B cell (primary cell): ENCODE results near the gene AP2B1. TPM values are rescaled to one million over a fixed set of nuclear protein-coding genes. Genes with fewer than 3 reads are reported as not detected.

Source experiments
- ATAC-seq: fragments of 200-7000 bp; cut with Tn5 transposase; one replicate; pipeline ENCODE4 v1.10.0; 2021; ENCODE audit warnings: low read depth, mild to moderate bottlenecking, moderate number of reproducible peaks, moderate library complexity
- CTCF ChIA-PET: fragments of 350-600 bp; sonication (Branson Sonifier 250); formaldehyde crosslinking; loops from one replicate; lab custom pipeline; 2021; ENCODE audit warnings: antibody characterized with exemption, inconsistent platforms; lab: Charles Lee
- POLR2A ChIA-PET: fragments of 350-600 bp; sonication (Branson Sonifier 250); formaldehyde crosslinking; loops from one replicate; lab custom pipeline; 2021; ENCODE audit warnings: antibody characterized with exemption; lab: Charles Lee
- DNase-seq: peaks from one replicate; pipeline ENCODE4 v3.0.0; 2013
- H2AFZ ChIP-seq: 2 replicates; pipeline ENCODE4 v1.6.1; 2012; ENCODE audit warnings: mild to moderate bottlenecking, low read depth, low read length; ENCODE audit not compliant: insufficient read depth, poor library complexity, severe bottlenecking
- H3K27ac ChIP-seq, 2 donors: 1 replicate in 1 of 2; 2 replicates in 1 of 2; pipeline ENCODE4 v1.5.1; 2012 to 2013; ENCODE audit warnings: low read length in 2 of 2, mild to moderate bottlenecking in 2 of 2, moderate library complexity in 1 of 2
- H3K27me3 ChIP-seq, 4 experiments: fragments of 200-600 bp in 1 of 4; sonication (generic) in 1 of 4; replicated peaks in 1 of 4; 1 replicate in 2 of 4; 2 replicates in 2 of 4; pipeline versions ENCODE4 v1.6.1 to v1.7.0; 2013 to 2016; ENCODE audit warnings: low read length in 3 of 4, mild to moderate bottlenecking in 2 of 4, mixed read lengths in 1 of 4, moderate library complexity in 1 of 4; ENCODE audit not compliant: insufficient read depth in 4 of 4, control insufficient read depth in 3 of 4; ENCODE audit errors: control extremely low read depth in 1 of 4
- H3K36me3 ChIP-seq, 2 experiments: replicated peaks in 1 of 2; 1 replicate in 1 of 2; 2 replicates in 1 of 2; pipeline versions ENCODE4 v1.6.1 to v1.7.1; 2013; ENCODE audit warnings: low read length in 1 of 2; ENCODE audit not compliant: insufficient read depth in 2 of 2, control insufficient read depth in 1 of 2; ENCODE audit errors: control extremely low read depth in 1 of 2, extremely low read depth in 1 of 2
- H3K4me1 ChIP-seq, 2 donors: fragments of 200-600 bp in 1 of 2; sonication (generic) in 1 of 2; 1 replicate in 1 of 2; 2 replicates in 1 of 2; pipeline versions ENCODE4 v1.5.1 to v1.6.1; 2013 to 2017; ENCODE audit warnings: low read length in 2 of 2; ENCODE audit not compliant: control insufficient read depth in 2 of 2, insufficient read depth in 2 of 2
- H3K4me2 ChIP-seq: replicated peaks from 2 replicates; pipeline ENCODE3; 2012; ENCODE audit warnings: mild to moderate bottlenecking, low read depth, low read length; ENCODE audit not compliant: poor library complexity, severe bottlenecking
- H3K4me3 ChIP-seq, 5 experiments: fragments of 200-600 bp in 1 of 5; sonication (generic) in 1 of 5; 1 replicate in 3 of 5; 2 replicates in 2 of 5; pipeline versions ENCODE4 v1.5.1 to v1.7.0; 2011 to 2016; ENCODE audit warnings: low read length in 4 of 5, mild to moderate bottlenecking in 4 of 5, low read depth in 2 of 5, control low read depth in 1 of 5, moderate library complexity in 1 of 5; ENCODE audit not compliant: insufficient read depth in 1 of 5; ENCODE audit errors: control extremely low read depth in 1 of 5, extremely low read depth in 1 of 5
- H3K79me2 ChIP-seq: fragments of 200-600 bp; sonication (generic); one replicate; pipeline ENCODE4 v1.6.0; 2016; ENCODE audit warnings: low read length; ENCODE audit not compliant: control insufficient read depth, insufficient read depth
- H3K9ac ChIP-seq: fragments of 200-600 bp; sonication (generic); 2 replicates; pipeline ENCODE4 v1.6.1; 2017; ENCODE audit warnings: mild to moderate bottlenecking, low read length, moderate library complexity
- H3K9me3 ChIP-seq, 3 donors: one replicate each; pipeline versions ENCODE4 v1.6.1 to v1.7.1; 2013; ENCODE audit warnings: low read length in 2 of 3; ENCODE audit not compliant: control insufficient read depth in 2 of 3, insufficient read depth in 1 of 3; ENCODE audit errors: control extremely low read depth in 1 of 3
- H4K20me1 ChIP-seq: 2 replicates; pipeline ENCODE4 v1.6.0; 2012; ENCODE audit warnings: mild to moderate bottlenecking, low read length; ENCODE audit not compliant: insufficient read depth, control insufficient read depth, poor library complexity, severe bottlenecking
- H3K27ac Mint-ChIP-seq: one replicate; pipeline ENCODE4 v1.8.0; 2021; ENCODE audit warnings: mixed read lengths
- H3K27me3 Mint-ChIP-seq: one replicate; pipeline ENCODE4 v1.8.0; 2021; ENCODE audit warnings: mixed read lengths
- H3K4me1 Mint-ChIP-seq: one replicate; pipeline ENCODE4 v1.8.0; 2021; ENCODE audit warnings: mixed read lengths
- H3K4me3 Mint-ChIP-seq: one replicate; pipeline ENCODE4 v1.8.0; 2021; ENCODE audit warnings: mixed read lengths
- H3K9me3 Mint-ChIP-seq: one replicate; pipeline ENCODE4 v1.8.0; 2022; ENCODE audit warnings: mixed read lengths; ENCODE audit not compliant: insufficient read depth
- CTCF ChIP-seq: fragments of 200-600 bp; IDR thresholded peaks from one replicate; pipeline ENCODE4 v1.8.0; 2022; ENCODE audit warnings: antibody characterized with exemption, mild to moderate bottlenecking
- EZH2 ChIP-seq: IDR thresholded peaks from 2 replicates; pipeline ENCODE4 v1.6.1; 2012; ENCODE audit warnings: borderline replicate concordance, low read depth, mild to moderate bottlenecking, moderate library complexity, low read length; ENCODE audit not compliant: insufficient read depth, poor library complexity, severe bottlenecking
- WGBS: methylation state at CpG from one replicate; pipeline ENCODE4 v1.1.5; 2013; ENCODE audit warnings: missing lambda C conversion rate; ENCODE audit not compliant: insufficient coverage; 5-methylcytosine and 5-hydroxymethylcytosine counted together
- intact Hi-C: fragments of 100-400 bp; cut with micrococcal nuclease; formaldehyde crosslinking; loops from one replicate; pipeline ENCODE4 v1.10.0; 2022
- polyA plus RNA-seq: library from polyadenylated mRNA; depleted of rRNA; stranded (reverse); fragments of >200 nt; gene quantifications from 2 replicates; pipeline ENCODE4 v1.2.3, GENCODE V29; 2012
- total RNA-seq, 2 donors: library from RNA; stranded (reverse); fragments of 120-200 nt in 1 of 2; gene quantifications; 1 replicate in 1 of 2; 2 replicates in 1 of 2; pipeline versions ENCODE4 v1.2.3 to v1.2.4, GENCODE V29; 2013 to 2022

AP2B1 gene
- total and polyA plus RNA-seq, 2 donors (not counting 1 experiment from before 2014, with no cell fraction given): 33.1 to 123 TPM

- Histone ChIP-seq H2AFZ (peak overlapping the region; percentile 99), H3K4me1 (peaks cover 7 to 13% of the 10 kb centered on the region in 2 donors), H3K4me2 (peak overlapping the region; percentile 99), H3K4me3 (peak overlapping the region; percentile 21 to 88 (median 72)), H3K9ac (peak overlapping the region; percentile 85), H3K27ac (peak overlapping the region; percentile 15 to 30), H3K27me3 (no peaks in the 10 kb centered on the region), H3K36me3 (no peaks in the 10 kb centered on the region), H3K9me3 (no peaks in the 10 kb centered on the region), H3K79me2 (no peaks in the 10 kb centered on the region), H4K20me1 (no peaks in the 10 kb centered on the region)
- Mint-ChIP-seq H3K4me3 (peak overlapping the region; percentile 94), H3K27me3 (no peaks in the 10 kb centered on the region), H3K27ac (peak overlapping the region; percentile 89), H3K4me1 (peaks cover 8% of the 10 kb centered on the region), H3K9me3 (no peaks in the 10 kb centered on the region)
- TF ChIP-seq CTCF (peak; percentile 77), EZH2 (no peak)
- 2% methylated on average over 75 of the region's 75 CpGs for WGBS
- ATAC-seq (peak; percentile 91), DNase-seq (peak; percentile 92)
- POLR2A ChIA-PET: interaction anchor here (0.8 to 1.7 kb wide), 5 partner anchors 26 to 186 kb away, joined by 3 to 33 read pairs (median 3); partner anchors contain the start of gene TAF15
- CTCF ChIA-PET: interaction anchor here (0.5 to 10.2 kb wide), 51 partner anchors 9 to 1344 kb away, joined by 3 to 349 read pairs (median 4); partner anchors contain the start of genes MMP28, PEX12, TAF15 and ZNHIT3
- intact Hi-C loops: loop anchor here (1.0 to 10.0 kb wide), 4 partner anchors 40 to 784 kb away; partner anchors contain the start of genes LIG3, TAF15 and ZNHIT3
Observed at GRCh38 chr17:35764123-35764991, 177.2 kb downstream of the AP2B1 start.
